ENCODE data around the gene SLC6A18.
"Not testable (repeated sequence)": the region's sequence is repeated elsewhere in the genome, so short reads cannot be mapped to it uniquely, and the experiment has no call there.

The SLC6A18 gene

DNA sequence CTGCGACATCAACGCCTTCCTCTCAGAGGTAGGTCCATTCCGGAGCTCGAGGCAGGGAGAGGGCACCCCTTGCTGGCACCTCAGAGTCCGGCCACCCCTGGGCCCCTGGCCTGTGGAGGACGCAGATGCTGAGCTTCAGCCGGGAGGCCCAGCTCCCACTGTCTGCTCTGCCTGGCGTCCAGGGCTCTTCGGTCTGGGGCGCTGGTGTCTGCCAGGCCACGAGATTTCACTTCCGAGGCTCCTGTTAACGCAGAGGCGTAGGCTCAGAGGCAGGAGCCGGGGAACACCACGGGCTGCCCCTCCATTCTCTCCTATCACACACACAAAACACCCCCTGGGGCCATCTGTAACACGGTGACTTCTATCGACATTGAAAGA is 8.3 kb upstream of the SLC6A18 start:
- DNase-seq, result no peak

DNA sequence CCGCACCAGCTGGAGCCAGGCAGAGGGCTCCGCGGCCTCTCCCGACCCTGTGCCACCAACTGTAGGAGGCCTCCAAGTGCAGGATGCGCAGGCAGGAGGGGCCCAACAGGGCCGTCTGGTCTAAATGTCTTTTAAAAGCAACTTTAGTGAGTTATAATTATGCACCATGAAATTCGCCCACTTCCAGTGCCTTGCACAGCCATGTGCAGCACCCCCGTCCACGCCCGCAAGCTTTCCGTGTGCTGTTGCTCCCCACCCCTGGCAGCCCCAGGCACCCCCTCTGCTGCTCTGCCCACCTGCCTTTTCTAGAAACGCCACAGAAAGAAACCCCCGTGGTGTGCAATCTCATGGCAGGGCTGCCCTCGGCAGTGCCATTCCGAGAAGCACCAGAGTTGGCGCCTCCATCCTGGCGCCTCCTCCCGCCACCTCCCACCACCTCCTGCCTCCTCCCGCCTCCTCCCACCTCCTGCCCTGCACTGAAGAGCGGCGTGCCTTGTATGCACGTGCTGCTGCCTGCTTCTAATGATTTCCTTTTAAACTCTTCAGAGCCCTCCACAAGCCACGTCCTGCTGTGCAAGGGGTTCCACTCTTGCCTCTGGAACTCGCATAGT is 7.5 kb upstream of the SLC6A18 start:
- DNase-seq, result no peak

DNA sequence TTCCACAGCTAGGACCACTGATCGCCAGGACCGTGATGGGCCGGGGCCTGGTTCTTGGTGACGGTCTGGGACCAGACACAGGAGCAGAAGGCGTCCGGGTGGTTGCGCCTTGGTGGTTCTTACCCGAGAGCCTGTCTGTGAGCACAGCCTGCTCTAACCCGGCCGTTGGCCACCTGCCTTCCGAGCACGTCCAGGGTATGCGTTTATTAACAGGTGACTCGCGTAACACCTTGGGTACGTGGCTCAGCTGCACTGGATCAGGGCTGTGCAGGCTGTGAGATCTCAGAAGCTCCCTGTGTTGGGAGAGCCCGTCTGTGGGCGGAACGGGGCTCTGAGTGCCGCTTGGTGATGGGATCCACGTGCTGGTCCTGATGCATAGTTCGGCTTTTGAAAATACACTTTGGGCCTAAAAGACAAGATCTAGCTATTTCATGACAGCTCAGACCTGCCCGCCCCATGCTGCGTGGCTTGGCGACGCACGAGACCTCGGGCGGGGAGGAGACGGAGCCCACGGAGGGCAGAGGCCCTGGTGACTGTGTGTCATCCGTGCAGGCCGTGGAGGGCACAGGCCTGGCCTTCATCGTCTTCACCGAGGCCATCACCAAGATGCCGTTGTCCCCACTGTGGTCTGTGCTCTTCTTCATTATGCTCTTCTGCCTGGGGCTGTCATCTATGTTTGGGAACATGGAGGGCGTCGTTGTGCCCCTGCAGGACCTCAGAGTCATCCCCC is 6.7 kb upstream of the SLC6A18 start:
- no peak for DNase-seq

DNA sequence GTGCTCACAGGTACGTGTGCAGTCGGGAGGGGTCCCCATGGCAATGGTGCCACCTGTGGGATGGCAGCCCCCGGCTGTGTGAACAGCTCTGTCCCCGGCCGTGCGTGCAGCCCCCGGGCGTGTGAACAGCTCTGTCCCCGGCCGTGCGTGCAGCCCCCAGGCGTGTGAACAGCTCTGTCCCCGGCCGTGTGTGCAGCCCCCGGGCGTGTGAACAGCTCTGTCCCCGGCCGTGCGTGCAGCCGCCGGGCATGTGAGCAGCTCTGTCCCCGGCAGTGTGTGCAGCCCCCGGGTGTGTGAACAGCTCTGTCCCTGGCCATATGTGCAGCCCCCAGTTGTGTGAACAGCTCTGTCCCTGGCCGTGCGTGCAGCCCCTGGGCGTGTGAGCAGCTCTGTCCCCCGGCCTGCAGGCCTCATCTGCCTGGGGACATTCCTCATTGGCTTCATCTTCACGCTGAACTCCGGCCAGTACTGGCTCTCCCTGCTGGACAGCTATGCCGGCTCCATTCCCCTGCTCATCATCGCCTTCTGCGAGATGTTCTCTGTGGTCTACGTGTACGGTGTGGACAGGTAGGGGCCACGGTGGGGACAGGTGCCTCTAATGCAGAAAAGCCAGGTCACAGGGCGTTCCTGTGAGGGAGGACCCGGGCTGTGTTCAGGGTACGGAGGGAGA is 5.9 kb upstream of the SLC6A18 start:
- DNase-seq, result no peak

DNA sequence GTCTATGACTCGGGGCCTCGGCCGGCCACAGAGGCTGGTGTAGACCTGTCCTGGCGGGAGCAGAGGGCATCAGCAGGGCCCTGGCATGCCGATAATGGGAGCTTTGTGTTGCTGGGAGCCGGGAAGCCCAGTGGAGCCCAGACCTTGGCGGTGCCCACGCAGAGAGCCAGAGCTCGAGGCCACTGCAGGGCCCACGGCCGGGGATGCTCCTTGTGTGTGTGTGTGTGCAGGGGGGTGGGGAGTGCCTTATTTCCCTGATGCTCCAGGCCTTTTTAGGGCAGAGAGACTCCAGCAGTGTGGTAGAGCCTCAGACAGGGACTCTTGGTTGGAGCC is 5.4 kb upstream of the SLC6A18 start:
- no peak for DNase-seq

DNA sequence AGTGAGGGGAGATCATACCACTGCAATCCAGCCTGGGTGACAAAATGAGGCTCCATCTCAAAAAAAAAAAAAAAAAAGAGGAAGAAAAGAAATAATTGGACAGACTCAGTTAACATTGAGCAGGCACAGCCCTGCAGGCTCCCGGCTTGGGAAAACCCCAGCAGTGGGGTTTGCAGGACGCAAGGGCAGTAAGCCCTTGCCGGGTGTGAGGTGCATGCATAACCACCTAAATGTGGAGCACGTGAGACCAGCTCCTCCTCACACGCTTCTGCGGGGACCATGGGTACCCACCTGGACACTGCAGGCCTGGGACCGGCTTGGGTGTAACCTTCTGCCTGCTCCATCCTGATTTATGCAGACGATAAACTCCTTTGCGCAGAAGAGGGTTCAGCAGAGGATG is 4.8 kb upstream of the SLC6A18 start:
- DNase-seq, result no peak

DNA sequence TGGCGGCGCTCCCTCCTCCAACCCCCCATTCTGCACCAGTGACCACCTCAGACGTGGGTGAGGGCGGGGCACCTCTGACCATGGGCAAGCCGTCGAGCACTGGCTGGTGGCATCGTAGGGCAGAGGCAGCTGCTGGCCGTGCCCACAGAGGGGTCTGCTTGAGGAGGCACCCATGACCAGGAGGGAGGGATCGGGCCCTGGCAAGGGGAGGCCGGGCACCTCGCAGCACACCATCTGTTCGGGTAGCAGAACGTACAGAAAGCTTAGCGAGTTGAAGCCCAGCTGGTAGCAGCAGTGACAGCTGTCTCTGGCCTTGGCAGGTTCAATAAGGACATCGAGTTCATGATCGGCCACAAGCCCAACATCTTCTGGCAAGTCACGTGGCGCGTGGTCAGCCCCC is 4.3 kb upstream of the SLC6A18 start:
- no peak for DNase-seq

DNA sequence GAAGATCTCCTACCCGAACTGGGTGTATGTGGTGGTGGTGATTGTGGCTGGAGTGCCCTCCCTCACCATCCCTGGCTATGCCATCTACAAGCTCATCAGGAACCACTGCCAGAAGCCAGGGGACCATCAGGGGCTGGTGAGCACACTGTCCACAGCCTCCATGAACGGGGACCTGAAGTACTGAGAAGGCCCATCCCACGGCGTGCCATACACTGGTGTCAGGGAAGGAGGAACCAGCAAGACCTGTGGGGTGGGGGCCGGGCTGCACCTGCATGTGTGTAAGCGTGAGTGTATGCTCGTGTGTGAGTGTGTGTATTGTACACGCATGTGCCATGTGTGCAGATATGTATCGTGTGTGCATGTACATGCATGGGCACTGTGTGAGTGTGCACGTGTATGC is 3.5 kb upstream of the SLC6A18 start:
- DNase-seq, result no peak

DNA sequence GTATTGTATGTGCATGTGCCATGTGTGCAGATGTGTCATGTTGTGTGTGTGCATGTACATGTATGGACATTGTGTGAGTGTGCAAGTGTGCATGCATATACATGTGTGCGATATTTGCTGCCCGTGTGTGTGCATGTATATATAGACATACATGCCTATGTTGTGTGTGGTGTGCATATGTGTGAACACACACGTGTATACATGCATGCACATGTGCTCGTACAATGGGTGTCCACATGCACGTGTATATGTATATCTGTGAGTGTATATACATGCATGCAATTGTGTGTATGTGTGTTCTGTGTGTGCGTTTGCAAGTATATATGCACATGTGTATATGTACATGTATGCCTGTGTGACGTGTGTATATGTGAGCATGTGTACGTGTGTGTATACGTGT is 3.0 kb upstream of the SLC6A18 start:
- no peak for DNase-seq

DNA sequence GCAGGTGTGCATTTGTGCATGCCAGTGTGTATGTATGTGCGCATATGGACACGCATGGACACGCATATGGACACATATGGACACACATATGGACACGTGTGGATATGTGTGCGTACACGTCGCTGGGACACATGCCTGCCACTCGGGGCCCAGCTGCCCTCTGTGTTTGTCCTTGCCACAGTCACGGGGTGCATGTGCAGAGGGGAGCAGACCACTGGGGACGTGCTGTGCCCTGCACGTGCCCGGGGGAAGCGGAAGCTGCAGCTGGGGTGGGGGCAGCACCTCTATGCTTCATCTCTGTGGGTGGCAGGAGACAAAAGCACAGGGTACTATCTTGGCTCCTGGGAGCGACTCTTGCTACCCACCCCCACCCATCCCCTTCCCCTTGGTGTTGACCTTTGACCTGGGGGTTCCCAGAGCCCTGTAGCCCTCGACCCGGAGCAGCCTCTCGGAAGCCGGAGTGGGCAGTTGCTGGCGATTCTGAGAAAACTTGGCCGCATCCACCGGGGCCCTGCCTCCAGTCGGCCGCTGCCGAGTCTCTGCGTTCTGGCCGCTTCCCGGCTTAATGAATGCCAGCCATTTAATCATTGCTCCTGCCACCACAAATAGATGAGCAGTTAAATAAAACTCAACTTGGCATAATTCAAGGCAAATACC is 2.4 kb upstream of the SLC6A18 start:
- DNase-seq, result no peak

DNA sequence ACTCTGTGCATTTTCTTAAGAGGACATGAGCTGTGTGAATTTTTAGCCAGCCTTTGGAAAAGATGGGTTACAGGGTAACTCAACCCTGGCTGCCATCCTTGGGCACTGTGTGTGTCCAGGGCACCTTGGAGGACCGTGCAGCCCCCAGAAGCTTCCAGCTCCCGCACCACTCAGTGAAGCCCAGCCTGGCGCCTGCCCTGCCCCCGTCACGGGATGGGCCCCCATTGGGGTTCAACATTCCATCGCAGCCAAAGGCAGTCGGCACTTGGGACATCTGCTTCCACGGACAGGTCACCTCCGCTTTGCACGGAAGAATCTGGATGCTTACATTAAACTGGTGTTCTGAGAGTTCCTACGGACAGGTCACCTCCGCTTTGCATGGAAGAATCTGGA is 1.9 kb upstream of the SLC6A18 start:
- no peak for DNase-seq

DNA sequence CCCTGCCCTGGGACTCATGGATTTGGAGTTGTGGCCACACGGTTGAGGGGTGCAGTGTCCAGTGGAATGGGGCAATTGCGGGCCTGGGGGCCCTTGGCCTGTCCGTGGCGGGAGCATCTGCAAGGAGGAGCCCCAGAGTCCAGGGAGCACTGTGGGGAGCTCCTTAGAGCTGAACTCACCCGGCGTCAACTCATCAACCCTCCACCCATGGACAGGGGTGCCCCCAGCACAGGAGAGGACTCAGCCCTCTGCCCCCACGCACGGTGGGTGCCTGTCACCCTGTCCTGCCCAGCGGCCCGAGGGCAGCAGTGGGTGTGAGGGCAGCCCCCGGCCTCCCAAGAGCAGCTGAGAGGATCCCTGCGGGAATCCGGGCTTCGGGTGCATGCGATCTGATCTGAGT is 550 bp upstream of the SLC6A18 start:
- DNase-seq, result no peak

DNA sequence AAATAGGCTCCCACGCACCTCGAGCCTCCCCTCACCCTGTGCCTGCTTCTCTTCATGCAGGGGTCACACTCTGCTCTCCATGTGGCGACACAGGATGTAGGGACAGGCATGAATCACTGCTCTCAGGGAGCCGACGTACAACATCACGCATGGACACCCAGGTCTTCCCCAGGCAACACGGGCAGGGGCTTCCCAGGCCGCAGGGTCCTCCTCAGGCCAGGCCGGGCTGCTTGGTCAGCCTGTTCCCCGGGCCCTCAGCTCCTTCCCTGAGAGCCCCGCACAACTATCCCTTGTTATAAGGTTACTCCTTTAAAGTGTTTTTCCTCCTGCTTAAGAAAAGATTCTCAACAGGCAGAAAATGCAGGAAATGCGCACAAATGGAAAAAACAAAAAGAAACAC is 1.1 kb downstream of the SLC6A18 start:
- no peak for DNase-seq

DNA sequence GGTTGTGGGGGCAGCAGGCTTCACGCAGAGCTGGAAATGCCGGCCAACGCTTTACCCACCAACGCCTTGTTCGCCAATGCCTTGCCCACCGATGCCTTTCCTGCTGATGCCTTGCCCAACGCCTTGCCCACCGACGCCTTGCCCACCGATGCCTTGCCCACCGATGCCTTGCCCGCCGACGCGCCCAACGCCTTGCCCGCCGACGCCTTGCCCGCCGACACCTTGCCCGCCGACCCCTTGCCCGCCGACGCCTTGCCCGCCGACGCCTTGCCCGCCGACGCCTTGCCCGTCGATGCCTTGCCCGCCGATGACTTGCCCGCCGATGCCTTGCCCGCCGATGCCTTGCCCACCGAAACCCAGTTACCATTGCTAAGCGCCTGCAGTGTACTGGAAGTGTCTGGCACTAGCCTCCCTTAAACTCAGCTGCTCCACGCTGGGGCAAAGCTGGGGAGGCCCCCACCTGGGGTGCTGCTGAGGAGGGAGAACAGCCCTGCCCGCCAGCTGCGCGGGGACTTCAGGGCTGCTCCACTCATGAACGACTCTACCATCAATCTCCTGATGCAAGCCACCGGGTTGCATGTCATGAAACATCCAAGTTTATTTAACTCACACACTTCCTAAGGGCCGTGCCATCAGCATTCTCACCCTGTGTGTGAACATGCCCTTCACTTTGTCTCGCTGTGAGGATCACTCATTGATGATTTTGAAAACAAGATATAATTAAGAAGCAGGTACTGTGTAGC is 1.8 kb downstream of the SLC6A18 start:
- DNase-seq, result no peak

DNA sequence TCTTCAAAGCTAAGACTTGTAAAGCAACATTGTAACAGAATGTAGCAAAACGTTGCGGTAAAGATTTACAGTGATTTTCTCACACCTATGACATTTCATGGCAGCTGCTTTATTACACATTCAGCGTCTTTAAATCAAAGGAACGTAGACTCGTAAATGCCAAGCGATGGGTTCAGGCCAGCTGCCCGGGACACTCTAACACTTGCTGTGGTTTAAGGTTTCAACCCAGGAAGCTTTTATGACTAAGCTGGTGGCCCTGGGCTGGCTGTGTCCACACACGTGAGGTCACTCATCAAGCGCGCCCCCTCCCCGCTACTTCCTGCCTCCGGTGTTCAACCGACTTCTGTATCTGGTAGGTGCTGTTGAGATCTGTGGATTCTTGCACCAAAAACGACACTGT is 2.5 kb downstream of the SLC6A18 start:
- no peak for DNase-seq

DNA sequence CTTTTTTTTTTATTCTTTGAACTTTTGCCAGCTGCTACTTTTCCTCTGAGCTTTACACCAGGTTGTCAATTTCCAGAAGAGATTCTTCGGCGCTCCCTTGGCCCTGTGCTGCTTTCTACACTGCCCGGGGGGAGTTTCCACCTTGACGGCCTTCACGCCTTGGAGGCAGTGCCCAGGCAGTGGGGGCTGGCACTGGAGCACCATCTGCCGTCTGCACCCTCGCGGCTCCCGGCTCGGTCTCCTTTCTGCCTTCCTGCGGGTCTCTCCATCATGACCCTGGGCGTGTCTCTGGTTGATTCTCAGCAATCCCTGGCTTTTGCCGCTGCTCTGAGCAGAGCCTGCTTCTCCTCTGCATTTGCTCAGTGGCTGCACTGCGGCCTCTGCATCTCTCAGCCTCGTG is 2.9 kb downstream of the SLC6A18 start:
- no peak for DNase-seq

DNA sequence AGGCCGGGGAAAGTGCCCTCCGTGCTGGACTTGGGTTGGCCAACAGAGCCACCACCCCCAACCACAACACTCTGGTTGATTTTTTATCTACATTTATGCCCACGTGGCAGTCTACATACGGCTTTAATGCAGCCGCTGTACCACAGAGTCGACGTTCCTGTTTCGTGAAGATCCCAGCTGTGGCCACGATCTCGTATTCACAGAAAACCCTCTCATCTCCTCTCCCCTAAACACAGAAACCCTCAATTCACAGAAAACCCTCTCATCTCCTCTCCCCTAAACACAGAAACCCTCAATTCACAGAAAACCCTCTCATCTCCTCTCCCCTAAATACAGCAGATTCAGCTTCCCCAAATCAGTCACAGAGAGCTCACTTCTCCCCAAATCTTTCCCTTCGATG is 3.8 kb downstream of the SLC6A18 start:
- DNase-seq, result not testable (repeated sequence)

DNA sequence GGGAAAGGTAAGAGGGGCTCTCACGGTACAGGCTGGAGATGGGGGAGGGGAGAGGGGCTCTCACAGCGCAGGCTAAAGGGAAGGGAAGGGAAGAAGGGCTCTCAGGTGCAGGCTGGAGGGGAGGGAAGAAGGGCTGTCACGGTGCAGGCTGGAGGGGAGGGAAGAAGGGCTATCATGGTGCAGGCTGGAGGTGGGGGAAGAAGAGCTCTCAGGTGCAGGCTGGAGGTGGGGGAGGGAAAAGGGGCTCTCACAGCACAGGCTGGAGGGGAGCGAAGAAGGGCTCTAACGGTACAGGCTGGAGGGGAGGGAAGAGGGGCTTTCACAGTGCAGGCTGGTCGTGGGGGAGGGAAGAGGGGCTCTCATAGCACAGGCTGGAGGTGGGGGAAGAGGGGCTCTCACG is 4.6 kb downstream of the SLC6A18 start:
- DNase-seq, result no peak

DNA sequence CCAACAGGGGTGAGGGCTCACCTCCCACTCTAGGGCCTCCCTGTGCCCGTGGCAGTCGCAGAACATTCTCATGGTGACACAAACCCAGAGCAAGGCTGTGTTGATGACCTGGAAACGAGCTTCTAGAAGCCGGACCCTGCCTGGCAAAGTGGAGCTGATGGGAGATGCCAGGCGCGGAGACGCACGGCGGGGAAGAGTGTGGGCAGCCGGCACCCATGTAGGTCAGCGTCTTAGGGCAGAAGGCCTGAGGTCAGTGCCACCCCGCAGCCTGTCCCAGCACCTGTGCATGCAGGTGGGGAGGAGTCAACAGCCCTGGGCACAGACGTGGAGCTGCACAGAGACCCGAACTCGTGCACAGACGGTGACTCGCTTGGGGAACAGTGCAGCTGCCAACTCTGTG is 5.4 kb downstream of the SLC6A18 start:
- no peak for DNase-seq

DNA sequence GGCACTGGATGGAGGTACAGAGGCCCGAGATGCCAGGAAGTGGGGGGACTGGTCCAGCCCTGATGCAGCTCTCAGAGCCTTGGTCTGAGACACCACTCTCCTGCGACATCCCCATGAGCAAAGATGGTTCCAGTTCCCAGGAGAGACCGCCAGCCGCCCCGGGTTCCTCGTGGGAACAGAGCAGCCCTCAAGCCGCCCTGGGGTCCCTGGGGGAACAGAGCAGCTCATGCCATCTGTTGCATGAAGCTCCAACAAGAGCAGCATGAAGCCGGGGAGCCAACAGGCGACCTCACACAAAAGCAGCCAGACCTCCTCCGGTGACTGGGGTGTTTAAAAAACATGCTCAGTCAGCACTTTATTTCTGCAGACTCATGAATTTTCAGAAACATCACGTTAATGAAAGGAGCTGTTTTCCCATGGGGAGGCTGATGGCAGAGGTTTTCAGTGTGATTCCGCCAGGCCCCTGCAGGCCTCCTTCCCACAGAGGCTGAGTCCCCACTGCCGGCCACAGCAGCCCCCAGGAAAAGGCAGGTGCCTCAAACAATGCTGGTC is 6.2 kb downstream of the SLC6A18 start:
- no peak for DNase-seq

DNA sequence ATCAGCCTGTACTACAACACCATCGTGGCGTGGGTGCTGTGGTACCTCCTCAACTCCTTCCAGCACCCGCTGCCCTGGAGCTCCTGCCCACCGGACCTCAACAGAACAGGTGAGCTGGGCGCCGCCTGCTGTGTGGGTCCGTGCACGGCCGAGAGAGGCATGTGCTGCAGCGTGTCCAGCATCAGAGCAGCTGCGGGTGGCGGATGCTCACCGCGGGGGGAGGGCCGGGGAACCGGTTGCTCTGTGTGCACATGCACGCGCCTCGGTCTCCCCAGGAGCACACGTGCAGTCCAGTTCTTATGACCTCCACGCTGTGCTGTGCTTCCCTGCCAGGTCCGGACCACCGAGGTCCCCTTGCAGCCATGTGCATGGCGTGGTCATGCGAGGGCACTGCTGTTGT is 7.6 kb downstream of the SLC6A18 start:
- no peak for DNase-seq

DNA sequence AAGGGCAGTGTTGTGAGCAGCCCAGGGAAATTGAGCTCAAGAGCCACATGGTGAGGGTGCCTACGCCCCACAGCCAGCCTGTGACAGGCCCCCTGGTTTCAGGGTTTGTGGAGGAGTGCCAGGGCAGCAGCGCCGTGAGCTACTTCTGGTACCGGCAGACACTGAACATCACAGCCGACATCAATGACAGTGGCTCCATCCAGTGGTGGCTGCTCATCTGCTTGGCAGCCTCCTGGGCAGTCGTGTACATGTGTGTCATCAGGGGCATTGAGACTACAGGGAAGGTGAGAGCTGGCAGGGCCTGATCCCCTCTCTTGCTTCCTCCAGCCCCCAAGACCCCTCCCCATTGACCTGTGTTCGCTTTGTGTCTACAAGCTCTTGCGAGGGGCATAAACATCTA is 10.2 kb downstream of the SLC6A18 start:
- no peak for DNase-seq

DNA sequence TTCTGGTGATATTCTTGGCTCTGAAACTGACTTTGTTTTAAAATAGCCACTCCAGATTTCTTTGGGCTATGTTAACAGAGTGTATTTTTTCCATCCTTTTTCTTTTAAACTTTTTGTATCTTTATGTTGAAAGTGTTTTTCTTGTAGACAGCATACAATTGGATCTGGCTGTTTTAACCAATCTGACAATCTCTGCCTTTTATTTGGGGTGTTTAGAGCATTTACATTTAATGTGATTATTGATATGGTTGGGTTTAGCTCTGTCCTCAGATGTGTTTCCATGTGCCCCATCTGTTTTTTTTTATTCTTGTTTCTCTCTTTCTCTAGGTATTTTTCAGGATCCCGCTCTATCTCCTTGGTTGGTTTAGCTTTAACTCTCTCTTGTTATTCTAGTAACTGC is 10.7 kb downstream of the SLC6A18 start:
- DNase-seq, result no peak
